ENCODE results near the gene DLK1.

Gene DLK1

GRCh38 chr14:100765991-100766390, 39.3 kb downstream of the DLK1 start:
- DNase-seq, result no peak

- no peak for DNase-seq
Measured at GRCh38 chr14:100767003-100767787, 40.5 kb downstream of the DLK1 start.

DNA sequence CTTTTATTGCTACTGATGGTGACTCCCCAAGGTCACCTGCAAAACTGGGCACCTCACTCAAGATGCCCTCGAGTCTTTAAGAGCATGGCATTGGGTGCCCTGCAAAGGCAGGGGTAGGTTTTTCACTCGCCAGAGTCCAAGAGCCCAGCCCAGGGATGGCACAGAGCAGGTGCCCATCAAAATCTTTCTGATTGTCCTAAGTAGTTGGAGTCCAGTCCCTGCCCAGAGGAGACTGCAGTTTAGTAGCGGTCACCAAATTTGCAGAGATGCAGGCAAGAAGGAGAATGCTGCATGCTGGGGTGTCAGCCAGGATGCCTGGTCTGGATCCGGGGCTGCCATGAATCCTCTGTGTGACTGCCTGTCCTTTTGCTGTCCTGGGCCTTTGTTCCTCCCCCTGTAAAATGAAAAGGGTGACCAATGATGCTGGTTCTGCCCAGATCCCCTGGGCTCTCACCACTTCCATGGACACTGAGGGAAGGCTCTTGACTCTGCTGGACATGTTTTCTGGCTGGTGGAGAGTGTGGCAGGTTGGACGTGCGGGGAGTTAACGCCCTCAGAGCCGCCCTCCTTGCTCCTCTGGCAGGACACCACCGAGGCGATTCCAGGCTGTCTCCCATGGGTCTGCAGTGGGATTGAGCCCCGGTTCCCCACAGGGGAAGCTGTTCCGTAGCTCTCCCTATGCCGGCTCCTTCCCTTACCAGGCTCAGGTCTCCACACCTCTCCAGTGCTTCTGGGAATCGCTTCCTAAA, 41.3 kb downstream of the DLK1 start:
- DNase-seq, result no peak

GRCh38 chr14:100769035-100769939, 42.6 kb downstream of the DLK1 start:
- DNase-seq, result no peak

GRCh38 chr14:100770046-100770445, 43.4 kb downstream of the DLK1 start:
- no peak for DNase-seq

GRCh38 chr14:100770605-100771120, 44.0 kb downstream of the DLK1 start:
- no peak for DNase-seq

- no peak for DNase-seq
Measured at GRCh38 chr14:100771121-100771800, 44.6 kb downstream of the DLK1 start.

GRCh38 chr14:100772607-100773165, 46.0 kb downstream of the DLK1 start:
- DNase-seq, result no peak

DNA sequence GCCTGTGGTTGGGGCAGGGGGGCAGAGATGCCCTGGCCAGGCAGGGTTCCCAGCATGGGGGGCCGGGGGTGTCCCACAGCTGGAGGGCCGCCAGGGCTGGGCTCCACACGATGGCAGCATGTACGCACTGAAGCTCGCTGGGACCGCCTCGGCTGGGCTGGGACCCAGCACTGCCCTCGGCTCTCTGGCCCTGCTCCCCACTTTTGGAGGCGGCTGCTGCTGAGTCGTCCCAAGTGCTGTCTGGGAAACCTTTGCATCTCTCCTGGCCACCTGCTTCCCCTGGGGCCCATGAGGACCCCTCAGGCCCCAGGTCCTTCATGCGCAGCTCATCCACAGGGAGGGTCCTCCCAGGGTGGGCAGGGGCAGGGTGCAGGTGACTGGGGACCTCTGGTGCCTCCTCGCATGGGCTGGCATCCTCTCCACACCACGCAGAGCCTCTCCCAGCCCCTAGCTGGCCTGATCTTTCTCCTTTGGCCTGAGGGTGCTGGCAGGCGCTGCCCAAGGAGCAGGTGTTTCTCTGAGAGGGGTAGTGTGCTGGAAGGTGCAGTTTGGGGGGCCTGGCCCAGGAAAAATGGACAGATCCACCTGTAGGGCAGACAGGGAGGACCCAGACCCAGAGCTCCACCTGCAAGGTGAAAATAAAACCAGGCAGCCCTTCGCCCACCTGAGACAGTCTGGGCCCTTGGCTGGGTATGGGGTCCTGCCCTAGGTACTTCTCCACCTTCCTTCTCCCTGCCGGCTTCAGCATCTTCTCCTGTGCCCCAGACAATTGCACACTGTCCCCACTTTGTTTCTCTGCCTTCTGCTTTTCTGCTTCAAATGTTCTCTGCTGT, 46.9 kb downstream of the DLK1 start:
- no peak for DNase-seq

DNA sequence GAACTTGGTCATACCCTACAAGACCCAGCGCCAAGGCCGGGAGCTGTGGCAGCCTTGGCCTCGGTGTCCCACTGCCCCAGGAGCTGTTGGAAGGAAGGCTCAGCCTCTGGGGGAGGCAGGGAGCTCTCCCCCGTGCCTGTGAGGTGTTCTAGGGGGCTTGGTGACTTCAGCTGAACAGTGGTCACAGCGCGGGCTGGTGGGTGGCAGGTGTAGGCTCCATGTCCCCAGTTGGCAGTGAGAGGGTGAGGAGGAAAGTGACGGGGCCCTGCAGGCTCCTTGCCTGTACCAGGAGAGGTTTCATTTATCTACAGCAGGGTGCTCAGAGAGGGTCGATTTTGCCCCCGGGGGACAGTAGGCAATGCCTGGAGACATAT, 47.5 kb downstream of the DLK1 start:
- DNase-seq, result no peak

- DNase-seq, result no peak
Measured at GRCh38 chr14:100775351-100775830, 48.7 kb downstream of the DLK1 start.

- DNase-seq, result no peak
Measured at GRCh38 chr14:100775831-100776591, 49.3 kb downstream of the DLK1 start.

GRCh38 chr14:100776681-100777365, 50.1 kb downstream of the DLK1 start:
- no peak for DNase-seq

- DNase-seq, result no peak
Measured at GRCh38 chr14:100777366-100777817, 50.7 kb downstream of the DLK1 start.

DNA sequence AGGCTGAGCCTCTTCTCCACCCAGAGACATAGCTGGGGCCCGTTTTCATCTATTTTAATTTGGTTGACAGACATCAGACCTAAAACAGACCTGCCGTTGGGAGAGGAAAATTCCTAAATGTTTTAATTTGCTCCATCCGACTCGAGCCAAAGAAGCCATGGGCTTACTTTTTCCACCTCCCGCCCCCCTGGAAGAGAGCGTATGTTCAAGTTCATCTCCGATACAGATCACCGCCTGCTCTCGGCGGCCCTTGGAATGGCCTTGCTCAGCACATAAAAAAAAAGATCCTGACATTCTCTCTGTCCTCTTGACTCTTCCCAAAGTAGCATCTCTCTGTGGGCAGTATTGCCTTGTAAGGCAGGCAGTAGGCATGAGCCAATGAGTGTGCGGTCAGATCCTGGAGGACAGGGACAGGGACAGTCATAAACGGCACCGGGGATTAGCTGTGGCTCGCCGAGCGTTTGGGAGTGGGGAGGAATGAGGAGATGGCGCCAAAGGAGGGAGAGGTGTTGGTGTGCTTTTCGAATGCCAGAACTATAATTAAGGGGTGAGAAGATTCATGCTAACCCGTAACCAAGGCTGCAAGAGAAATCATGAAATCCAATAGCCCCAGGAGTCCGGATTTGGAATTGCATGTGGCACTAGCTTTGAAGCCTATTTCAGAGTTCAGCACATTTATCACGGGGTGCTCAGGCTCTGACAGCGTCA, 51.3 kb downstream of the DLK1 start:
- DNase-seq, result no peak

- DNase-seq, result no peak
Measured at GRCh38 chr14:100778526-100778882, 51.8 kb downstream of the DLK1 start.

GRCh38 chr14:100778951-100779690, 52.4 kb downstream of the DLK1 start:
- no peak for DNase-seq

DNA sequence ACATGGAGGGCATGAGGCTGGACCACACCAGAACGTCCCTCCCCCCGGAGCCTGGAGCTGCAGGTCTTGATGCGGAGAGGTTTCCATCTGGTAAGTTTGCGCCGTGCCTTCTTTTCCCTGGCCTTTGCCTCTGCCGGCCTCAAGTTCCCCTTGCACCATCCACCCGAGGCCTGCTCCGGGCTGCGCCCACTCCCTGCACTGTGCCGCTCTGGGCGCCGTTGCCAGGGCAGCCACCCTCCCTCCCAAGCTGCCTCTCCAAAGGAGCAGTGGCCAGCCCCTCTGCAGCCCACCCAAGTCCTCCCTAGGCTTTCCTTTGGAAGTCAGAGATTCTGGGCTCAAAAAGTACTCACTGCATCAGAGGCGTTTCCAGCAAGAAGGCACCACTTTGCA, 53.0 kb downstream of the DLK1 start:
- no peak for DNase-seq

All from GOT3 (cell line).